ENCODE measurements around the gene FARP1.

FARP1 gene

DNA sequence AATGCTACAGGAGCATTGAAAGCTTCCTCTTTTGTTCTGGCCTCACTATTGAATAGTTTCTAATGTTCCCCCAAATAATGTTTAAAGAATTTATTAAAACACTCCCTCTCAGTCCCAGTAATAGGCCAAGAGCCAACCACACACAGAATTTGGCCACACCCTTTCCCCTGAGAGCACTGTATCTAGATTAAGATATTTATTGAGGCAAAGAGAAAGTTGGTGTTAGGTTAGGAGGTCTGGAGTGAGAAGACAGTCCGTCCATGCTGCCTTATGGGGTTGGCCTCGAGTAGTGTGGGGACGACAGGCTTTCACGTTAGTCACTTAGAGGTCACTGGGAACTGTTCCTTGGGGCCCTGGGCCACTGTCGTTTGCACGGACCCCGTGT lies 157.1 kb downstream of the FARP1 start:
- FAIRE-seq (no peak), DNase-seq (ENCODE audit: insufficient read length, low spot score) (no peak)
- TF ChIP-seq CTCF (IDR thresholded peaks at IDR 0.05; ENCODE audit: insufficient read depth, missing control alignments): no peak

DNA sequence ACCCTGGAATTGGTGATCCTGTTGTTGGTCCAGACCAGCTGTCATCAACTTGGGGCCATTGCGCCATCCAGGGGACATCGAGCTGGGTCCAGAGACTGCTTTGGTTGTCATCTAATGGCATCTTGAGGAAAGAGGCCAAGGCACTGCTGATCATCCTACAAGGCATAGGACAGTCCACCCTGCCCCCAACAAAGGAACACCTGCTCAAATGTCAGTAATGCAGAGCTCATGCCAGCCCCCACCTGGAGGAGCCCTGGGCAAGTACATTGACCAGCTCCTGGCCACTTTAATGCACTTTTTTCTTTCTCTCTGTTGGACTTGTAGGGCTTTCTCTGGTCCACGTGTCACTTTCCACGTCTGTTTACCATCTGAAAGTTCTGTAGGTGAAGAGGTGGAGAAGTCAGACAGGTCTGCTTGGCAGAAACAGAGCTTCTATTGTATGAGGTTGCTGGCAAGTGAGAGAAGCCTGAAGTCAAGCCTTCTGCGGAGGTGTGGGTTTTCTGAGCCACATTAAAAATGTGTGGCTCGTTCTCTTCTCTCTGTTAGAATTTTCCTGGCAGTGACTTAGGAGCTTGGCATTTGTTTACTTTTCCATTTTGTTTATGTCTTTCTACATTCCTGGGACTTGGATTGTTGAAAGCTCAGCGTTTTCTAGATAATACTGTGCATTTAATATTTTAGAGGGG lies 158.2 kb downstream of the FARP1 start:
- no peak for FAIRE-seq
- no peak for TF ChIP-seq CTCF (IDR thresholded peaks at IDR 0.05; ENCODE audit: insufficient read depth, missing control alignments)
- no peak for DNase-seq (ENCODE audit: insufficient read length, low spot score)

GRCh38 chr13:98301721-98302120 lies 158.8 kb downstream of the FARP1 start:
- no peak for TF ChIP-seq CTCF (IDR thresholded peaks at IDR 0.05; ENCODE audit: insufficient read depth, missing control alignments)
- FAIRE-seq (no peak), DNase-seq (ENCODE audit: insufficient read length, low spot score) (no peak)

DNA sequence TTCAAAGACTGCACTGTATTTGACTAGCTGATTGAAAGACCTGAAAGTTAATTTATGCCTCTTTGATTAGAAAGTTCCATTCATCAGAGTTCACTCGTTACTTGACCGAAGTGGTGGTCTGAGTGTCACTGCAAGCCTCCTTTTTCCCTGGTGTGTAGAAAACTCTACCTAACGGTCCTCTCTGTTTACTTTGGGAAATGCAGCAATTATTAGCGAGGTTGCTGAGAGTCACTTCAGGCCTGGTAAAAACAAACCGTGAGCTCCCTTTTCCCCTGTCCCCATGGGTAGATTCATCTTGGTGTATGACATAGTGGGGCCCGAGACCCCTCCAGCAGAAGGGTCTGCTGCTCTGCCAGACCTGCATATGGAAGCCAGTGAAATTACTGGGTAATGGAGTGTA lies 161.0 kb downstream of the FARP1 start:
- no peak for DNase-seq (ENCODE audit: insufficient read length, low spot score)
- TF ChIP-seq CTCF (IDR thresholded peaks at IDR 0.05; ENCODE audit: insufficient read depth, missing control alignments): no peak
- FAIRE-seq: no peak

GRCh38 chr13:98305670-98306069 lies 162.8 kb downstream of the FARP1 start:
- FAIRE-seq: no peak
- DNase-seq (ENCODE audit: insufficient read length, low spot score): no peak
- TF ChIP-seq CTCF (IDR thresholded peaks at IDR 0.05; ENCODE audit: insufficient read depth, missing control alignments): no peak

GRCh38 chr13:98307463-98308085 lies 164.7 kb downstream of the FARP1 start:
- FAIRE-seq (no peak), DNase-seq (ENCODE audit: insufficient read length, low spot score) (no peak)
- TF ChIP-seq CTCF (IDR thresholded peaks at IDR 0.05; ENCODE audit: insufficient read depth, missing control alignments): no peak
